ENCODE data around the gene CRIP1. TPM values are rescaled to one million over a fixed set of nuclear protein-coding genes. Genes with fewer than 3 reads are reported as not detected.

Gene CRIP1
- total and polyA plus RNA-seq, 10 of the 15 experiments (the other 5 are each of a cell fraction or from before 2014, with no cell fraction given): 66.8 to 259 (median 154) TPM

- Histone ChIP-seq H3K4me2 (ENCODE audit: control insufficient read depth, insufficient read depth) (no peak overlapping the region), H3K27ac (ENCODE audit: control insufficient read depth, insufficient read depth) (no peak overlapping the region), H3K4me3 (no peak overlapping the region), H3K9ac (ENCODE audit: control insufficient read depth, insufficient read depth, low read length) (no peak overlapping the region), H4K20me1 (ENCODE audit: control insufficient read depth, insufficient read depth) (no peaks in the 10 kb centered on the region), H3K36me3 (ENCODE audit: control insufficient read depth in 2 of 2, insufficient read depth in 2 of 2, low read length in 1 of 2) (peaks cover 0 to 17% of the 10 kb centered on the region in 2 experiments; a peak in 3 of 4 replicates), H2AFZ (ENCODE audit: control insufficient read depth, low read depth, low read length) (no peak overlapping the region), H3K79me2 (ENCODE audit: control insufficient read depth, insufficient read depth, low read length) (peaks cover 34% of the 10 kb centered on the region), H3K4me1 (ENCODE audit: control insufficient read depth, insufficient read depth, low read length) (no peaks in the 10 kb centered on the region; the same call in 1 of the 2 replicates), H3K27me3 (replicated peaks in 1 of 2; ENCODE audit: control insufficient read depth in 2 of 2, insufficient read depth in 2 of 2, low read length in 1 of 2) (no peaks in the 10 kb centered on the region), H3K9me3 (replicated peaks; ENCODE audit: control insufficient read depth, insufficient read depth, low read length) (no peaks in the 10 kb centered on the region)
- in situ Hi-C loops (cut with MboI) (no loop called here), intact Hi-C loops (cut with micrococcal nuclease; ENCODE audit: unreplicated experiment) (no loop called here)
- DNase-seq (ENCODE audit: low read depth, low spot score): no peak
- POLR2A ChIA-PET: no interaction called here
- SMC1A ChIA-PET (ENCODE audit: uncharacterized antibody, unreplicated experiment): no interaction called here
- no peak for ATAC-seq
- CTCF ChIA-PET: interaction anchor here (1.0 kb wide), 1 partner anchor 54 kb away, joined by 3 read pairs; no protein-coding TSS in a partner anchor
- TF ChIP-seq BMI1 (IDR thresholded peaks at IDR 0.05; ENCODE audit: borderline replicate concordance) (no peak), POLR2A (IDR thresholded peaks at IDR 0.05; ENCODE audit: low read depth, low read length) (peak; percentile 40; the same call in 1 of the 2 replicates)
- BruUV-seq (replicated peaks): no TSS peak
- RAD21 ChIA-PET (ENCODE audit: unreplicated experiment): no interaction called here
- no peak for FAIRE-seq
- WGBS (ENCODE audit: insufficient coverage, insufficient replicate concordance, low lambda C conversion rate, missing lambda C conversion rate): 96% methylated on average over 18 of the region's 18 CpGs
These were observed 48.8 kb upstream of the CRIP1 start for GRCh38 chr14:105437723-105438500.

- no peak overlapping the region for H3K27ac ChIP-seq (ENCODE audit: control insufficient read depth, insufficient read depth)
- ChIA-PET CTCF (no interaction called here), SMC1A (ENCODE audit: uncharacterized antibody, unreplicated experiment) (no interaction called here), RAD21 (ENCODE audit: unreplicated experiment) (no interaction called here), POLR2A (no interaction called here)
- in situ Hi-C loops (cut with MboI) (no loop called here), intact Hi-C loops (cut with micrococcal nuclease; ENCODE audit: unreplicated experiment) (no loop called here)
- H3K4me3 ChIP-seq: no peak overlapping the region
- no peaks in the 10 kb centered on the region for H4K20me1 ChIP-seq (ENCODE audit: control insufficient read depth, insufficient read depth)
- no peak for DNase-seq (ENCODE audit: low read depth, low spot score)
- ATAC-seq: no peak
- no peaks in the 10 kb centered on the region; the same call in 1 of the 2 replicates for H3K4me1 ChIP-seq (ENCODE audit: control insufficient read depth, insufficient read depth, low read length)
- no peak overlapping the region for H2AFZ ChIP-seq (ENCODE audit: control insufficient read depth, low read depth, low read length)
- H3K79me2 ChIP-seq (ENCODE audit: control insufficient read depth, insufficient read depth, low read length): peaks cover 28% of the 10 kb centered on the region
- TF ChIP-seq CBFB (IDR thresholded peaks at IDR 0.05; ENCODE audit: low read depth): no peak
- no peaks in the 10 kb centered on the region for H3K27me3 ChIP-seq (replicated peaks in 1 of 2; ENCODE audit: control insufficient read depth in 2 of 2, insufficient read depth in 2 of 2, low read length in 1 of 2)
- 94% methylated on average over 9 of the region's 11 CpGs for WGBS (ENCODE audit: insufficient coverage, insufficient replicate concordance, low lambda C conversion rate, missing lambda C conversion rate)
- peaks cover 0 to 15% of the 10 kb centered on the region in 2 experiments; a peak in 3 of 4 replicates for H3K36me3 ChIP-seq (ENCODE audit: control insufficient read depth in 2 of 2, insufficient read depth in 2 of 2, low read length in 1 of 2)
- H3K9me3 ChIP-seq (replicated peaks; ENCODE audit: control insufficient read depth, insufficient read depth, low read length): no peaks in the 10 kb centered on the region
- no peak for FAIRE-seq
- H3K4me2 ChIP-seq (ENCODE audit: control insufficient read depth, insufficient read depth): no peak overlapping the region
- H3K9ac ChIP-seq (ENCODE audit: control insufficient read depth, insufficient read depth, low read length): no peak overlapping the region
- BruUV-seq (replicated peaks): no TSS peak
These were observed 47.5 kb upstream of the CRIP1 start for GRCh38 chr14:105439179-105439578.

Measured in GM12878 (cell line).